ENCODE data around the gene MUC5AC. TPM values are rescaled to one million over a fixed set of nuclear protein-coding genes. Genes with fewer than 3 reads are reported as not detected.

MUC5AC gene
- total and polyA plus RNA-seq, 7 donors = 0.02 TPM; not detected in 6

Other genes starting within 250 kb of the MUC5AC start
- gene CHID1, start 247.1 kb upstream of the MUC5AC start, total RNA-seq = 10 to 100 TPM; 31.2 to 44.5 (median 34.7) TPM
- gene CHID1, start 247.1 kb upstream of the MUC5AC start, polyA plus RNA-seq = 10 to 100 TPM; 25.5 to 40.4 (median 28.3) TPM
- 10 to 100 TPM; 26.5 to 31.4 (median 27.7) TPM for gene AP2A2, start 232.1 kb upstream of the MUC5AC start, total RNA-seq
- gene AP2A2, start 232.1 kb upstream of the MUC5AC start, polyA plus RNA-seq = 10 to 100 TPM; 15.9 to 21.7 (median 19.8) TPM
- not detected for gene MUC6, start 121.2 kb upstream of the MUC5AC start, total RNA-seq
- under 1 TPM; under 0.01 to 0.04 (median 0.01) TPM for gene MUC6, start 121.2 kb upstream of the MUC5AC start, polyA plus RNA-seq
- gene MUC2, start 83.1 kb upstream of the MUC5AC start, total RNA-seq = under 1 TPM in 3 of 4 donors, not detected in 1; 0.02 to 0.44 (median 0.04) TPM
- gene MUC2, start 83.1 kb upstream of the MUC5AC start, polyA plus RNA-seq = under 1 TPM in 2 of 3 donors, not detected in 1; under 0.01 to 0.01 TPM
- gene MUC5B, start 65.1 kb downstream of the MUC5AC start, total RNA-seq = under 1 TPM in 3 of 4 donors, not detected in 1; 0.02 to 0.41 (median 0.20) TPM
- under 1 TPM in 1 of 3 donors, not detected in 2; under 0.01 TPM for gene MUC5B, start 65.1 kb downstream of the MUC5AC start, polyA plus RNA-seq
- gene TOLLIP, start 151.7 kb downstream of the MUC5AC start, total RNA-seq = 10 to 100 TPM; 45.0 to 74.6 (median 65.6) TPM
- 10 to 100 TPM; 33.5 to 56.4 (median 49.9) TPM for gene TOLLIP, start 151.7 kb downstream of the MUC5AC start, polyA plus RNA-seq
- under 1 TPM; 0.19 to 0.47 (median 0.29) TPM for gene BRSK2, start 232.0 kb downstream of the MUC5AC start, total RNA-seq
- under 1 TPM; 0.26 to 0.78 (median 0.44) TPM for gene BRSK2, start 232.0 kb downstream of the MUC5AC start, polyA plus RNA-seq